Activated T-helper 2 cell treated with anti-CD3 and anti-CD28 coated beads, Interferon-gamma antibody, Interleukin-2, Interleukin-4, amounts not matched to agents 10 μg/mL and 5 μg/mL and 100 μg/mL, durations not matched to agents 14 hours and 24 hours and 36 hours (primary cell): Measurements from ENCODE around the gene CDS1. TPM values are rescaled to one million over a fixed set of nuclear protein-coding genes. Genes with fewer than 3 reads are reported as not detected.

Source experiments
- DNase-seq: peaks from one replicate; pipeline ENCODE4 v3.0.0; 2021; ENCODE audit warnings: low spot score
- H3K27ac Mint-ChIP-seq: one replicate; pipeline ENCODE4 v1.8.0; 2021; ENCODE audit warnings: mixed read lengths
- H3K27me3 Mint-ChIP-seq: one replicate; pipeline ENCODE4 v1.8.0; 2021; ENCODE audit warnings: low read depth, mixed read lengths
- H3K36me3 Mint-ChIP-seq: one replicate; pipeline ENCODE4 v1.8.0; 2021; ENCODE audit warnings: low read depth, mixed read lengths
- H3K4me1 Mint-ChIP-seq: one replicate; pipeline ENCODE4 v1.8.0; 2021; ENCODE audit warnings: low read depth, mixed read lengths
- H3K4me3 Mint-ChIP-seq: one replicate; pipeline ENCODE4 v1.8.0; 2021; ENCODE audit warnings: low read depth, mild to moderate bottlenecking, moderate library complexity, mixed read lengths
- H3K9me3 Mint-ChIP-seq: one replicate; pipeline ENCODE4 v1.8.0; 2021; ENCODE audit warnings: mixed read lengths
- intact Hi-C: fragments of 100-400 bp; cut with micrococcal nuclease; formaldehyde crosslinking; loops from one replicate; pipeline ENCODE4 v1.15.1; 2023
- total RNA-seq: library from RNA; stranded (reverse); gene quantifications from 2 replicates; pipeline ENCODE4 v1.2.3, GENCODE V29; 2022

CDS1 gene
- total RNA-seq, 1 donor from 2014 or later = not detected

DNA sequence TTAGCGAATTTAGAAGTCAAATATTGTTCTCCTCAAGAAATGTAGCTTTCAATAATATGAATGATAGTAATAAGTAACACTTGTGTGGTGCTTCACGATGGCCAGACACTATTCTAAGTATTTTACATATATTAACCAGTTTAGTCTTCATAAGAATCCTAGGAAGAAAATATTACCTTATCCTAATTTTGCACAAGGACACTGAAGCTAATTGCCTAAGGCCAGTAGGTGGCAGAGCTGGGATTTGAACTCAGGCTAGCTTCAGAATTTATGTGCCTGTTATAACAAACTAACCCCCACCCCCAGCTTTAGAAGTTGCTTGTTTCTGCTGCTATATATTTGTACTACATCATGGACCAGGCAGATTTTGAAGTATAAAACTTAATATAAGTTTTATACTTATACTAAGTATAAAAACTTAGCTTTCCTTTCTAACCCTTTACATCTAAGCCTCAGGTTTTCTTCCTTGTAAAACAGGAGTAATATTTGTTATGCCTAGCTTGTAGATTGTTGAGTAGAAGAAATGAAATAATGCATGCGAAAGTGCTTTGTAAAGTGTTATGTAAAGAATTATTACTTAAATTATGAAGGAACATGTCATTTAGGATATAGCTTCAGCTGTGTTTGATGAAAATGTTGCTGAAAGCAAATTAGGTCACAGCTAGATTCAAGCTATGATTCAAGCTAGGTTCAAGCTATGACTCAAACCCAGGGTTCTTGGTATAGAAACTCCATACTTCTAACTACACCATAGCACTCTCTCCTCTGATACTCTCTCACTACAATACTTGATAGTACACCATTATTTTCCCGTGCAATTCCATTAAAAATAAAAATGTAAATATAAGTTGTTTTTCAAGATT lies 4.2 kb upstream of the CDS1 start:
- H3K27me3 Mint-ChIP-seq = peaks cover 26% of the 10 kb centered on the region
- no peaks in the 10 kb centered on the region for H3K36me3 Mint-ChIP-seq
- intact Hi-C loops = no loop called here
- peaks cover 12% of the 10 kb centered on the region for H3K4me1 Mint-ChIP-seq
- no peaks in the 10 kb centered on the region for H3K9me3 Mint-ChIP-seq
- no peak for DNase-seq
- no peak overlapping the region for H3K27ac Mint-ChIP-seq
- H3K4me3 Mint-ChIP-seq = no peak overlapping the region

DNA sequence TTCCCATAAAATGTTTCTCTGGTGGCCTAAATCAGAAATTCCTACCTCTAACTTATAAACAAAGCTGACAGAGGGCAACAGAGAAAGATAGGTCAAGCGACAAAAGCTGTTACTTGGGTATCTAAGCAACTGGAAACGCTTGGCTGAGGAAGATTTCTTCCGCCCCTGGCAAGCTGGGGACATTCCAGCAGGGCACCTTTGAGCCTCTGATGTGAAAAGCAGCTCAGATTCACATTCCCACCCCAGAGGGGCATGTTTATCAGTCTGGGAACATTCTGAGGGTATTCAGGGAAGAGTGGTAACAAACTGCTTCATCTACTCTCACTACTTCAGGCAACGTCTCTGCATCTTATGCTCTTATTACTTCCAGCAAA lies 3.5 kb upstream of the CDS1 start:
- no peaks in the 10 kb centered on the region for H3K36me3 Mint-ChIP-seq
- DNase-seq = no peak
- H3K9me3 Mint-ChIP-seq = no peaks in the 10 kb centered on the region
- H3K4me1 Mint-ChIP-seq = peaks cover 10% of the 10 kb centered on the region
- H3K27ac Mint-ChIP-seq = no peak overlapping the region
- no peak overlapping the region for H3K4me3 Mint-ChIP-seq
- H3K27me3 Mint-ChIP-seq = peaks cover 32% of the 10 kb centered on the region
- intact Hi-C loops = no loop called here

GRCh38 chr4:84582302-84582987 lies 482 bp upstream of the CDS1 start:
- H3K27me3 Mint-ChIP-seq = peaks cover 54% of the 10 kb centered on the region

DNA sequence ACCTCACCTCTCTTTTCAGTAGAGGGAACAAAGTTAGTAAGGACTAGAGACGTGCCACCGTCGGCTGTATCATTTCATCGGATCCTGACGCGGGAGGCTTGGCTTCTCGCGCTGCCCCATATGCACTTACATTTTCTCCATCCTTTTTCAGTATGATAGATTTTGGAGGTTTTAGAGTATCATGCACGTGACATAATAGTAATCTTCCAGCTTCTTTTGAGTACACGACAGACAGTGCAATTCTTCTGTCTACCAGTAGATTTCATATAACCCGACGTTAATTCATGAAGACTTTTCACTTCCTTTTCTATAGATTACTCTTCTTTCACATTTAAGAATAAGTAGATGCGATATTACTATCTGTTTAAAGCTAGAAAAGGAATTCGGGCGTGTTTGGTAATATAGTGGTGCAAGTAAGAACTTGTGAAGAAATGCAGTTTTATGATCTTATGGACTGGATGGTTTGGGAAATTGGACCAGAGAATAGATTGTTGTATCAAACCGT lies 1.0 kb downstream of the CDS1 start:
- peaks cover 10% of the 10 kb centered on the region for H3K4me1 Mint-ChIP-seq
- intact Hi-C loops = loop anchor here (2.0 to 5.0 kb wide), 2 partner anchors 81 to 383 kb away; partner anchors contain the start of gene WDFY3
- DNase-seq = no peak
- peak overlapping the region; percentile 73 for H3K4me3 Mint-ChIP-seq
- H3K9me3 Mint-ChIP-seq = no peaks in the 10 kb centered on the region
- peaks cover 49% of the 10 kb centered on the region for H3K27me3 Mint-ChIP-seq
- no peaks in the 10 kb centered on the region for H3K36me3 Mint-ChIP-seq
- no peak overlapping the region for H3K27ac Mint-ChIP-seq

More at GRCh38 chr4:84582302-84582987, 482 bp upstream of the CDS1 start:
- DNase-seq = peak; percentile 77
- H3K36me3 Mint-ChIP-seq = no peaks in the 10 kb centered on the region
- H3K9me3 Mint-ChIP-seq = no peaks in the 10 kb centered on the region
- no peak overlapping the region for H3K27ac Mint-ChIP-seq
- peak overlapping the region; percentile 64 for H3K4me3 Mint-ChIP-seq
- peaks cover 10% of the 10 kb centered on the region for H3K4me1 Mint-ChIP-seq
- intact Hi-C loops = loop anchor here (2.0 to 5.0 kb wide), 2 partner anchors 80 to 385 kb away; partner anchors contain the start of gene WDFY3

DNA sequence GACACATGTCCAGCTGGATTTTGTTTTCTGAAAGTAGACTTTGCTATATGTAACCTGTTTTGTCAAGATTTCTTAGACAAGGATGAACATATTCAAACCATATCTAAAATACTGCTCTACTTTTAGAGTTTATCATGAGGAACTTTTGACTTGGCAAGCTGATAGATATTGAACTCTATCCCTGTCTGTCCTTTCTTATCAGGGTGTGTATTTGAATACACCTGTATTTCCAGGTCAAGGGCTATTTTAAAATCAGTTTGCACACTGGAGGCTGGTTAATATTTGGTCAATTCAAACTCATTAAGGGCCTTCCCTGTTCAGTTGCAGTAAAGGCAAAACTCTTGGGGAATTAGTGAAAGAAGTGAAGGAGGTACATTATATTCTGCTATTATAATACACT lies 2.3 kb downstream of the CDS1 start:
- Mint-ChIP-seq H3K27me3 (peaks cover 52% of the 10 kb centered on the region), H3K4me1 (peaks cover 10% of the 10 kb centered on the region), H3K27ac (no peak overlapping the region), H3K36me3 (no peaks in the 10 kb centered on the region), H3K4me3 (no peak overlapping the region), H3K9me3 (no peaks in the 10 kb centered on the region)
- intact Hi-C loops = no loop called here
- no peak for DNase-seq

DNA sequence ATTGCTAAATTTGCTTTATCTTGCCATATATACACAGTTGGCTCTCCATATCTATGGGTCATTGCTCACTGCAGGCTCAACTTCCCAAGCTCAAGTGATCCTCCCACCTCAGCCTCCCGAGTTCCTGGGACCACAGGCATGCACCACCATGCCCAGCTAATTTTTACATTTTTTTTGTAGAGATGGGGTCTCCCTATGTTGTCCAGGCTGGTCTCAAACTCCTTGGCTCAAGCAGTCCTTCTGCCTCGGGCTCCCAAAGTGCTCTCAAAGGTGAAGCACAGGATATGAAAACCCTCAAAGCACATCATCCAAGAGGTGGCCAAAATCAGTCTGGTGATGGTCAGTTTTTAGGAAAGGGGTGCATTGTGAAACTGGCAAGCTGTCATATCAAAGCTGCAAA lies 11.8 kb downstream of the CDS1 start:
- no peaks in the 10 kb centered on the region for H3K36me3 Mint-ChIP-seq
- H3K4me3 Mint-ChIP-seq = no peak overlapping the region
- no peak for DNase-seq
- H3K9me3 Mint-ChIP-seq = no peaks in the 10 kb centered on the region
- no peak overlapping the region for H3K27ac Mint-ChIP-seq
- no peaks in the 10 kb centered on the region for H3K4me1 Mint-ChIP-seq
- peaks cover 3% of the 10 kb centered on the region for H3K27me3 Mint-ChIP-seq
- intact Hi-C loops = no loop called here

GRCh38 chr4:84596826-84597225 lies 13.9 kb downstream of the CDS1 start:
- Mint-ChIP-seq H3K4me3 (no peak overlapping the region), H3K4me1 (no peaks in the 10 kb centered on the region), H3K36me3 (no peaks in the 10 kb centered on the region), H3K27ac (no peak overlapping the region), H3K9me3 (no peaks in the 10 kb centered on the region), H3K27me3 (no peaks in the 10 kb centered on the region)
- DNase-seq = no peak
- intact Hi-C loops = no loop called here

- H3K27me3 Mint-ChIP-seq = no peaks in the 10 kb centered on the region
- no peaks in the 10 kb centered on the region for H3K4me1 Mint-ChIP-seq
- no peaks in the 10 kb centered on the region for H3K36me3 Mint-ChIP-seq
- H3K27ac Mint-ChIP-seq = no peak overlapping the region
- DNase-seq = no peak
- no peak overlapping the region for H3K4me3 Mint-ChIP-seq
- intact Hi-C loops = no loop called here
- no peaks in the 10 kb centered on the region for H3K9me3 Mint-ChIP-seq
Measured at GRCh38 chr4:84597450-84597849, 14.5 kb downstream of the CDS1 start.

DNA sequence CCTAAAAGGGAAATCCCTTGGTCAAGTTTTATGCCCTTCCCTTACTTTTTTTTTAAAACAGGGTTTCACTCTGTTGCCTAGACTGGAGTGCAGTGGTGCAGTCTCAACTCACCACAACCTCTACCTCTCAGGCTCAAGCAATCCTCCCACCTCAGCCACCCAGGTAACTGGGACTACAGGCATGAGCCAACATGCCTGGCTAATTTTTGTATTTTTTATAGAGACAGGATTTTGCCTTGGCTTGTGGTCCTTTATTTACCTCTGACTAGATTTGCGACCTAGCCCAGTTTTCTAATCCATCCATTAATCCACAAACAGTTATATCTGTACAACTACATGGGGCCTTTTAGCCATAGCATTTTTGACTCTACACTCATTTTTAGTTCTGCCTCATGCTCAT lies 23.7 kb downstream of the CDS1 start:
- intact Hi-C loops = no loop called here
- Mint-ChIP-seq H3K36me3 (no peaks in the 10 kb centered on the region), H3K27ac (no peak overlapping the region), H3K9me3 (no peaks in the 10 kb centered on the region), H3K27me3 (no peaks in the 10 kb centered on the region), H3K4me1 (no peaks in the 10 kb centered on the region), H3K4me3 (no peak overlapping the region)
- DNase-seq = no peak

GRCh38 chr4:84611531-84611930 lies 28.6 kb downstream of the CDS1 start:
- Mint-ChIP-seq H3K27ac (no peak overlapping the region), H3K27me3 (no peaks in the 10 kb centered on the region), H3K9me3 (no peaks in the 10 kb centered on the region)

DNA sequence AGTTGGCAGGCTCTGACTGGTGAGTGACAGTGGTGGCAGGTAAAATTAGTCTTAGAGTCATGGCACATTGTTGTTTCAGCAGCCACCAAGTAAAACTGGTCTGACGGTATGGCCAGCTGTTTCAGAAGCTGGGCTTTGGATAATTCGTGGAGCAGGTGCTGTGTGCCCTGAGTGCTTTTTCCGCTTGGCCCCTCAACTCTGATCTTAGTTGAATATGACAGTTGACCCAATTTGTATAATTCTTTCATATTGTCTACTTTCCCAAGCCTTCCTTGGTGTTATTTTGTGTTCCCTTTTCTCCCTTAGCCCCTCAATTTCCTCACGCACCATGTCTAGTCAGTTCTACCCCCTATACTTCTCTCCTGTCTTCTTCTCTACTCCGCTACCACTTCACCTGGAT lies 32.0 kb downstream of the CDS1 start:
- Mint-ChIP-seq H3K27ac (no peak overlapping the region), H3K4me3 (no peak overlapping the region), H3K4me1 (no peaks in the 10 kb centered on the region), H3K27me3 (no peaks in the 10 kb centered on the region), H3K36me3 (no peaks in the 10 kb centered on the region), H3K9me3 (no peaks in the 10 kb centered on the region)
- intact Hi-C loops = no loop called here
- no peak for DNase-seq

More at GRCh38 chr4:84611531-84611930, 28.6 kb downstream of the CDS1 start:
- intact Hi-C loops = no loop called here
- no peaks in the 10 kb centered on the region for H3K36me3 Mint-ChIP-seq
- no peaks in the 10 kb centered on the region for H3K4me1 Mint-ChIP-seq
- DNase-seq = no peak
- H3K4me3 Mint-ChIP-seq = no peak overlapping the region

DNA sequence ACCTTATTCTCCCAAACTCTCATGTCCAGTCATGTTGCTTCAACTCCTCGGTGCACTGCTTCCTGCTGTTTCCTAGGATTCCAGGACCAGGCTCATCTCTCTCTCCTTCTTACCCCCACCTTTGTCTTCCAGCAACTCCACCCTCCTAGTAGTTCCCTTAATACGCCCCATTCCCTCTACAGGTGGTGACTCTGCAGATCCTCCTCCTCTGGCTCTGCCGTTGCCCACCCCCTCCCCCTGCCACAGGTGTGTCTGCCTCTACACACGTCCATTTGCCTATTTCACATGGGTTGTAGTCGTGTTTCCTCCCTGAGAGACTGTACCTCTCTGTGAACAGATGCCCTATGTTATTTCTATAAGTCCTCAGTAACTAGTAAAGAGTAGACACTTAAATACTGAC lies 32.4 kb downstream of the CDS1 start:
- no peak overlapping the region for H3K4me3 Mint-ChIP-seq
- no peak for DNase-seq
- no peak overlapping the region for H3K27ac Mint-ChIP-seq
- H3K9me3 Mint-ChIP-seq = no peaks in the 10 kb centered on the region
- H3K36me3 Mint-ChIP-seq = no peaks in the 10 kb centered on the region
- intact Hi-C loops = no loop called here
- H3K4me1 Mint-ChIP-seq = no peaks in the 10 kb centered on the region
- H3K27me3 Mint-ChIP-seq = no peaks in the 10 kb centered on the region

DNA sequence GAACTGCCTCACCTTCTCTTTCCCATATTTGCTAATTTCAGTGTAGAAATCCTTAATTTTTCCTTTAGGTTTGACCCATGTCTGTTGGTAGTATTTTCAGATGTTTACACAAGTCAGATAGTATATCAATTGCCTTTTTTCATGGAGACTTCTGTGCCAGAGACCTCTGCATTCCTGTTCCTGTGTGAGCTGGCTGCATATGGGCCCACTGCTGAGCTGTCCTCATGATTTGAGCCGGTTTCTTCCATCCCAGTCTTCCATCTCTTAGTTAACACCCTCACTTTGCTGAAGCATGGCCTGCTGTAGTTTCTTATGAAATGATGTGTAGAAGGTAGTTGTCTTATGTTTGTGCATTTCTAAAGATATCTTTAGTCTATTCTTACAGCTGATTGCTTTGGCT lies 40.0 kb downstream of the CDS1 start:
- Mint-ChIP-seq H3K27ac (no peak overlapping the region), H3K9me3 (no peaks in the 10 kb centered on the region), H3K4me1 (no peaks in the 10 kb centered on the region), H3K36me3 (no peaks in the 10 kb centered on the region), H3K27me3 (no peaks in the 10 kb centered on the region), H3K4me3 (no peak overlapping the region)
- no peak for DNase-seq
- intact Hi-C loops = no loop called here
